Stomach (tissue), 9 donors: ENCODE data around the gene MAIP1. TPM values are rescaled to one million over a fixed set of nuclear protein-coding genes. Genes with fewer than 3 reads are reported as not detected.

Source experiments
- DNase-seq, 2 donors: peaks; one replicate each; pipeline versions ENCODE4 v3.0.0 to v3.0.0-alpha.2; 2013 to 2019
- H3K27ac ChIP-seq, 5 donors: fragments of 200-600 bp in 4 of 5; sonication (generic) in 4 of 5; one replicate each; pipeline ENCODE4 v1.5.1; 2013 to 2019; ENCODE audit warnings: mild to moderate bottlenecking in 1 of 5, moderate library complexity in 1 of 5
- H3K27me3 ChIP-seq, 3 donors: fragments of 200-600 bp; sonication (generic); one replicate each; pipeline ENCODE4 v1.5.1; 2017 to 2019; ENCODE audit warnings: mixed run types in 1 of 3
- H3K36me3 ChIP-seq, 4 donors: fragments of 200-600 bp; sonication (generic); 1 replicate in 3 of 4; 2 replicates in 1 of 4; pipeline ENCODE4 v1.5.1; 2016 to 2019
- H3K4me1 ChIP-seq, 4 donors: fragments of 200-600 bp; sonication (generic); one replicate each; pipeline ENCODE4 v1.5.1; 2016 to 2019
- H3K4me3 ChIP-seq, 4 donors: fragments of 200-600 bp; sonication (generic) in 3 of 4; one replicate each; pipeline ENCODE4 v1.5.1; 2016 to 2019; ENCODE audit warnings: mild to moderate bottlenecking in 1 of 4
- H3K9me3 ChIP-seq, 4 donors: fragments of 200-600 bp; sonication (generic); one replicate each; pipeline ENCODE4 v1.5.1; 2016 to 2019
- CTCF ChIP-seq, 7 experiments: fragments of 450-650 bp in 4 of 7; fragments of 200-600 bp in 3 of 7; sonication (generic) in 3 of 7; IDR thresholded peaks; one replicate each; pipeline ENCODE4 v1.5.1; 2016 to 2019; ENCODE audit warnings: antibody characterized with exemption in 7 of 7, control low read depth in 2 of 7, mild to moderate bottlenecking in 1 of 7
- EP300 ChIP-seq: sonication (generic); formaldehyde crosslinking; IDR thresholded peaks from one replicate; pipeline ENCODE4 v1.6.1; 2017; ENCODE audit warnings: antibody characterized with exemption
- POLR2A ChIP-seq, 4 donors: fragments of 450-650 bp; IDR thresholded peaks; one replicate each; pipeline ENCODE4 v1.6.1; 2016; ENCODE audit warnings: antibody characterized with exemption in 4 of 4, control low read depth in 2 of 4, mild to moderate bottlenecking in 1 of 4, moderate library complexity in 1 of 4
- POLR2AphosphoS5 ChIP-seq, 3 donors: sonication (generic); formaldehyde crosslinking; IDR thresholded peaks; one replicate each; pipeline ENCODE4 v1.6.1; 2016; ENCODE audit warnings: antibody characterized with exemption in 3 of 3
- WGBS, 5 donors: extraction: QIAGEN DNeasy Blood & Tissue Kit in 3 of 5; methylation state at CpG; one replicate each; pipeline versions ENCODE4 v1.1.5 to v1.1.7; 2013 to 2018; 5-methylcytosine and 5-hydroxymethylcytosine counted together
- intact Hi-C: fragments of 100-400 bp; cut with DNase I; formaldehyde crosslinking; loops from one replicate; pipeline ENCODE4 v1.15.1; 2023; ENCODE audit warnings: low total_unique reads
- polyA plus RNA-seq, 3 donors: library from polyadenylated mRNA; stranded (reverse); fragments of 200-250 nt; gene quantifications; one replicate each; pipeline ENCODE4 v1.2.3, GENCODE V29; 2013
- total RNA-seq, 5 donors: library from RNA; depleted of rRNA; stranded (reverse); fragments of >200 nt; gene quantifications; one replicate each; pipeline versions ENCODE4 v1.1.0 to v1.2.3, GENCODE V29; 2014 to 2016
- donor health status: healthy with polysubstance abuse.
- donor health status: Bipolar disorder and iron deficiency.
- donor health status: healthy.

MAIP1 gene
- total and polyA plus RNA-seq, 8 donors, result 7.0 to 30.4 (median 22.9) TPM; not detected in 1

- intact Hi-C loops, result no loop called here
- H3K9me3 ChIP-seq, result no peaks in the 10 kb centered on the region
- no peaks in the 10 kb centered on the region for H3K36me3 ChIP-seq
- H3K27ac ChIP-seq, result no peak overlapping the region
- no peaks in the 10 kb centered on the region for H3K27me3 ChIP-seq
- peaks cover 0 to 6% (median 0%) of the 10 kb centered on the region in 4 donors for H3K4me1 ChIP-seq
- DNase-seq, result peak; percentile 69 to 89
- no peak overlapping the region for H3K4me3 ChIP-seq
- 61 to 71% (median 69%) methylated on average over 6 of the region's 6 CpGs for WGBS, 5 donors
- no peak for TF ChIP-seq POLR2AphosphoS5 (IDR thresholded peaks at IDR 0.05)
- no peak for TF ChIP-seq POLR2A (IDR thresholded peaks at IDR 0.05)
- TF ChIP-seq EP300, result no peak
- peak in 3 of 7 experiments; percentile 38 to 48 (median 43) for TF ChIP-seq CTCF (IDR thresholded peaks at IDR 0.05)
Observed at GRCh38 chr2:199985625-199986207, 30.3 kb downstream of the MAIP1 start.

- Histone ChIP-seq H3K36me3 (no peaks in the 10 kb centered on the region), H3K9me3 (no peaks in the 10 kb centered on the region), H3K27ac (no peak overlapping the region), H3K4me1 (peaks cover 0 to 6% (median 0%) of the 10 kb centered on the region in 4 donors), H3K27me3 (no peaks in the 10 kb centered on the region), H3K4me3 (no peak overlapping the region)
- no peak for TF ChIP-seq EP300
- TF ChIP-seq CTCF (IDR thresholded peaks at IDR 0.05), result no peak
- no peak for TF ChIP-seq POLR2A (IDR thresholded peaks at IDR 0.05)
- TF ChIP-seq POLR2AphosphoS5 (IDR thresholded peaks at IDR 0.05), result no peak
- no peak for DNase-seq
- WGBS, 5 donors, result 29 to 58% (median 37%) methylated on average over 2 of the region's 2 CpGs
- intact Hi-C loops, result no loop called here
Observed at GRCh38 chr2:199987586-199987985, 32.2 kb downstream of the MAIP1 start.

GRCh38 chr2:199988151-199988550 is 32.8 kb downstream of the MAIP1 start:
- 31 to 48% (median 37%) methylated on average over 7 of the region's 7 CpGs for WGBS, 5 donors
- Histone ChIP-seq H3K27me3 (no peaks in the 10 kb centered on the region), H3K9me3 (no peaks in the 10 kb centered on the region), H3K4me1 (peaks cover 0 to 6% (median 0%) of the 10 kb centered on the region in 4 donors), H3K27ac (no peak overlapping the region), H3K36me3 (no peaks in the 10 kb centered on the region), H3K4me3 (no peak overlapping the region)
- DNase-seq, result peak in 1 of 2 donors; percentile 59
- intact Hi-C loops, result no loop called here
- TF ChIP-seq POLR2AphosphoS5 (IDR thresholded peaks at IDR 0.05) (no peak), EP300 (no peak), POLR2A (IDR thresholded peaks at IDR 0.05) (no peak), CTCF (IDR thresholded peaks at IDR 0.05) (no peak)

- Histone ChIP-seq H3K4me1 (peaks cover 0 to 6% (median 0%) of the 10 kb centered on the region in 4 donors), H3K9me3 (no peaks in the 10 kb centered on the region), H3K36me3 (no peaks in the 10 kb centered on the region), H3K27ac (no peak overlapping the region), H3K4me3 (no peak overlapping the region), H3K27me3 (no peaks in the 10 kb centered on the region)
- TF ChIP-seq CTCF (IDR thresholded peaks at IDR 0.05) (no peak), POLR2A (IDR thresholded peaks at IDR 0.05) (no peak), EP300 (no peak), POLR2AphosphoS5 (IDR thresholded peaks at IDR 0.05) (no peak)
- intact Hi-C loops, result no loop called here
- 83 to 98% (median 95%) methylated on average over 5 of the region's 5 CpGs for WGBS, 5 donors
- DNase-seq, result no peak
Observed at GRCh38 chr2:199989822-199990221, 34.4 kb downstream of the MAIP1 start.
